ENCODE data around the gene PCSK6.

- TF ChIP-seq CTCF (IDR thresholded peaks at IDR 0.05) (no peak), POLR2A (IDR thresholded peaks at IDR 0.05) (peak in 1 of 2 donors; percentile 8)
Measured at GRCh38 chr15:101267320-101268104, 222.0 kb downstream of the PCSK6 start.

All from Peyer's patch (tissue), 4 donors.